ENCODE data around the gene SPOP. TPM values are rescaled to one million over a fixed set of nuclear protein-coding genes. Genes with fewer than 3 reads are reported as not detected.
A peak's percentile ranks its signal among the peaks of the same experiment; 100 is the strongest.

SPOP gene
- total and polyA plus RNA-seq, 11 donors = 28.5 to 96.1 (median 60.4) TPM

DNA sequence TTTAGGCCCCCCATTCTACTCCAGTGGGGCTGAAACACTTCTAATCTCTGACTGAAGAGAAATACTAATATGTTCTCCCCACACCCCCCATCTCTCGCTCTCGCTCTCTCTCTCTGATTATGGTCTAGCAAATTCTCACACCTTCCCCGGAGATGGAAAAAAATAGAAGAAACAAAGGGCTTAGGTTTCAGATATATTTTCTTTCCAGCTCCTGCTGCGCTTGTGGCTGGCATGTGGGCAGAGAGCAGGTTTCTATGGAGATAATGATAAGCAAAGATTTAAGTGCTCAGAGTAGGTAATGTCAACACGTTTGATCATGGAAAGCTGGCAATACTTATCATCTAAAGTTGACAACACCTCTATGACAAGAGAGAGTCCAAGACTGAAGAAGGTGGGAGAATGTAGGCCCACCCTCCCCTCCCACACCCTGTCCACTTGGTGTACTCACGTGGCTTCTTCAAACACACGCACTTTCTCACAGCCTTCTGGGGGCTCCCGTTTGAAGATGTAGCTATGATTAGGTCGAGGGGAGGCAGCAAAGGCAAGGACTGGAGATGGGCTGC lies 37.9 kb upstream of the SPOP start:
- Histone ChIP-seq H3K36me3 (peaks cover 0 to 99% (median 95%) of the 10 kb centered on the region in 9 donors), H3K9me3 (no peaks in the 10 kb centered on the region), H3K4me3 (no peak overlapping the region), H3K27me3 (no peaks in the 10 kb centered on the region), H3K4me1 (peaks cover 0 to 26% (median 0%) of the 10 kb centered on the region in 12 donors), H3K27ac (peak overlapping the region in 5 of 12 donors; percentile 7 to 73 (median 10))
- TF ChIP-seq, protein P1, sequence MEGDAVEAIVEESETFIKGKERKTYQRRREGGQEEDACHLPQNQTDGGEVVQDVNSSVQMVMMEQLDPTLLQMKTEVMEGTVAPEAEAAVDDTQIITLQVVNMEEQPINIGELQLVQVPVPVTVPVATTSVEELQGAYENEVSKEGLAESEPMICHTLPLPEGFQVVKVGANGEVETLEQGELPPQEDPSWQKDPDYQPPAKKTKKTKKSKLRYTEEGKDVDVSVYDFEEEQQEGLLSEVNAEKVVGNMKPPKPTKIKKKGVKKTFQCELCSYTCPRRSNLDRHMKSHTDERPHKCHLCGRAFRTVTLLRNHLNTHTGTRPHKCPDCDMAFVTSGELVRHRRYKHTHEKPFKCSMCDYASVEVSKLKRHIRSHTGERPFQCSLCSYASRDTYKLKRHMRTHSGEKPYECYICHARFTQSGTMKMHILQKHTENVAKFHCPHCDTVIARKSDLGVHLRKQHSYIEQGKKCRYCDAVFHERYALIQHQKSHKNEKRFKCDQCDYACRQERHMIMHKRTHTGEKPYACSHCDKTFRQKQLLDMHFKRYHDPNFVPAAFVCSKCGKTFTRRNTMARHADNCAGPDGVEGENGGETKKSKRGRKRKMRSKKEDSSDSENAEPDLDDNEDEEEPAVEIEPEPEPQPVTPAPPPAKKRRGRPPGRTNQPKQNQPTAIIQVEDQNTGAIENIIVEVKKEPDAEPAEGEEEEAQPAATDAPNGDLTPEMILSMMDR (IDR thresholded peaks at IDR 0.05) = no peak
- TF ChIP-seq POLR2A (IDR thresholded peaks at IDR 0.05) = no peak
- intact Hi-C loops (cut with DNase I) = loop anchor here in 2 of 10 donors (5.0 kb wide), 2 partner anchors 132 to 137 kb away; partner anchors contain the start of gene TAC4 (in 1 of the 2)
- DNase-seq (no peak), ATAC-seq (peak in 1 of 4 donors; percentile 15)
- 44 to 58% (median 55%) methylated on average over 9 of the region's 9 CpGs for WGBS, 4 donors

DNA sequence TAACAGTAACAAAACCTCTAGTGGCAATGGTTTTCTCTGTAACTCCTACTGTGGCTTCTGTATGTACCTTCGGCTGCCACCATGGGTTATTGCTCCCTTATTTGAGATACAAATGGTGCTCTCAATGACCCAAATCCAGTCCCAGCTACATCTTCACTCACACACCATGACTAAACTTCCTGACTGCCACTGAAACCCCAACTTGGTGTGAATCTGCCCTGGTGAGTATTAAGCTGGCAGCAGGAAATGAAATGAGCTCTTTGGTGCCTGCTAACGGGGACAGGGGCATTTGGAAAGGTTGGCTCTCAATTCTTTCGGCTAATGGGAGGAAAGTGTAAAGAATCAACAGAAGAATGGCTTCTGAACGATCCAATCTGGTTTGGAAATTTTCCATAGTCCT lies 37.3 kb upstream of the SPOP start:
- TF ChIP-seq, protein P1 (IDR thresholded peaks at IDR 0.05) = no peak
- TF ChIP-seq POLR2A (IDR thresholded peaks at IDR 0.05) = no peak
- 73 to 79% (median 75%) methylated on average over 4 of the region's 4 CpGs for WGBS, 4 donors
- Histone ChIP-seq H3K36me3 (peaks cover 0 to 100% (median 92%) of the 10 kb centered on the region in 9 donors), H3K27me3 (no peaks in the 10 kb centered on the region), H3K4me3 (no peak overlapping the region), H3K27ac (peak overlapping the region in 3 of 12 donors; percentile 10 to 73 (median 19)), H3K9me3 (no peaks in the 10 kb centered on the region), H3K4me1 (peaks cover 0 to 26% (median 0%) of the 10 kb centered on the region in 12 donors)
- no peak for DNase-seq
- intact Hi-C loops (cut with DNase I) = loop anchor here in 2 of 10 donors (5.0 kb wide), 2 partner anchors 132 to 137 kb away; partner anchors contain the start of gene TAC4 (in 1 of the 2)
- no peak for ATAC-seq

DNA sequence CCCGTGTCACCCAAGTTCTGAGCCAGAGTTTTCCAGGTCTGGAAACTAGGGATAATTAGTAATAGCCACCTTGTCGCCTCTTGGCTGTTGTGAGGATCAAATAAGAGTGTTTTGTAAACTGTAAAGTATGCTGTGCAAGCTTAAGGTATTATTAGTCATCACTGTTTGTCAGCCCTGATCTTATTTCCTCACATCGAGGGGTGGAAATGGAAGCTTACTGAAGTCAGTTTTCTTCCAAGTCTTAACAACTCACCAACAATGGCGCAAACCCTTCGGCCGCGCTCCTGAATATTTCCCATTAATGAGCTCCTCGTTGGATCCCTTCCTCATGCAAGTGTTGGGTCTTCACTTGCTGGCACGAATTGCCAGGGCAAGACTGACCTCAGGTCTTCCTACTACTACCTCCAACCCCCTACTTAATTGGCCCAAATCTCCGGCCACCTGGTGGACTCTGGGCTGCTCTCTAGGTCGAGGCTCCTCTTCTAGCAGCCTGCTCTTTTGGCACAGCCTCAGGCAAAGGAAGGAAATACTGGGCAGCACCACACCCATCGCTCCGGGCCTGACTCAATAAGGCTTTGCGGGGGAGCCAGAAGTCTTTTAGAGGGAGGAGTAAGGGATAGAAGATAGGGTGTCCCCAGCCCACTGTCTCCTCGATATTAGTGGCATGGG lies 30.8 kb upstream of the SPOP start:
- peaks cover 0 to 68% (median 56%) of the 10 kb centered on the region in 9 donors for H3K36me3 ChIP-seq

More for the DNA sequence above, 30.8 kb upstream of the SPOP start:
- H3K4me3 ChIP-seq = peak overlapping the region in 10 of 12 donors; percentile 8 to 100 (median 92)
- 43 to 57% (median 53%) methylated on average over 15 of the region's 15 CpGs for WGBS, 4 donors
- ATAC-seq = no peak
- H3K27ac ChIP-seq = peak overlapping the region in 11 of 12 donors; percentile 35 to 99 (median 93)
- H3K4me1 ChIP-seq = peaks cover 0 to 30% (median 19%) of the 10 kb centered on the region in 12 donors
- TF ChIP-seq POLR2A (IDR thresholded peaks at IDR 0.05) = no peak
- TF ChIP-seq, protein P1 (IDR thresholded peaks at IDR 0.05) = peak in 2 of 12 donors; percentile 0 to 4
- intact Hi-C loops (cut with DNase I) = loop anchor here (1.0 to 10.0 kb wide), 13 partner anchors 30 to 294 kb away; partner anchors contain the start of genes DLX3 (in 4 of the 10), FAM117A (in 1 of the 10), KAT7 (in 1 of the 10) and PHB1 (in 1 of the 10)
- no peaks in the 10 kb centered on the region for H3K9me3 ChIP-seq
- DNase-seq = no peak
- H3K27me3 ChIP-seq = no peaks in the 10 kb centered on the region
